Esophagus squamous epithelium (tissue), 4 donors: Measurements from ENCODE around the gene RESP18.

ENCODE experiments used
- CTCF ChIP-seq, 6 experiments: fragments of 450-650 bp in 4 of 6; fragments of 200-600 bp in 2 of 6; sonication (generic) in 2 of 6; IDR thresholded peaks; one replicate each; pipeline ENCODE4 v1.5.1; 2016 to 2019; ENCODE audit warnings: antibody characterized with exemption in 6 of 6, mild to moderate bottlenecking in 4 of 6, moderate library complexity in 4 of 6
- POLR2A ChIP-seq, 4 donors: fragments of 450-650 bp; IDR thresholded peaks; one replicate each; pipeline ENCODE4 v1.6.1; 2017; ENCODE audit warnings: antibody characterized with exemption in 4 of 4, mild to moderate bottlenecking in 4 of 4, moderate library complexity in 3 of 4

- TF ChIP-seq CTCF (IDR thresholded peaks at IDR 0.05) (no peak), POLR2A (IDR thresholded peaks at IDR 0.05) (no peak)
Observed at GRCh38 chr2:219327719-219328118, 4.8 kb downstream of the RESP18 start.
